Stomach (tissue), 4 donors: ENCODE results near the gene GIMAP1.

ENCODE experiments used
- CTCF ChIP-seq, 7 experiments: fragments of 450-650 bp in 4 of 7; fragments of 200-600 bp in 3 of 7; sonication (generic) in 3 of 7; IDR thresholded peaks; one replicate each; pipeline ENCODE4 v1.5.1; 2016 to 2019; ENCODE audit warnings: antibody characterized with exemption in 7 of 7, control low read depth in 2 of 7, mild to moderate bottlenecking in 1 of 7
- POLR2A ChIP-seq, 4 donors: fragments of 450-650 bp; IDR thresholded peaks; one replicate each; pipeline ENCODE4 v1.6.1; 2016; ENCODE audit warnings: antibody characterized with exemption in 4 of 4, control low read depth in 2 of 4, mild to moderate bottlenecking in 1 of 4, moderate library complexity in 1 of 4

GRCh38 chr7:150715738-150716137 lies 675 bp upstream of the GIMAP1 start:
- no peak for TF ChIP-seq CTCF (IDR thresholded peaks at IDR 0.05)
- TF ChIP-seq POLR2A (IDR thresholded peaks at IDR 0.05) = no peak
